GM23338 (cell line): ENCODE results near the gene GAPDHS. TPM values are rescaled to one million over a fixed set of nuclear protein-coding genes. Genes with fewer than 3 reads are reported as not detected.

ENCODE experiments used
- ATAC-seq: fragments of 200-7000 bp; cut with Tn5 transposase; 3 replicates; pipeline ENCODE4 v1.9.1; 2020
- DNase-seq: peaks from one replicate; pipeline ENCODE4 v3.0.0-alpha.2; 2015; ENCODE audit warnings: low spot score
- H2AFZ ChIP-seq: fragments of 200-600 bp; sonication (generic); 2 replicates; pipeline ENCODE4 v1.8.0; 2016; ENCODE audit warnings: antibody characterized with exemption, mild to moderate bottlenecking, moderate library complexity
- H3F3A ChIP-seq: fragments of 200-600 bp; sonication (generic); replicated peaks from 2 replicates; pipeline ENCODE4 v1.8.0; 2017; ENCODE audit warnings: antibody characterized with exemption, mixed run types, low read depth
- H3K27ac ChIP-seq: fragments of 200-600 bp; sonication (generic); 2 replicates; pipeline ENCODE4 v1.6.1; 2016; ENCODE audit warnings: low read depth
- H3K27me3 ChIP-seq: fragments of 200-600 bp; sonication (generic); 2 replicates; pipeline ENCODE4 v1.8.0; 2016; ENCODE audit warnings: mild to moderate bottlenecking, mixed run types, moderate library complexity; ENCODE audit not compliant: insufficient read depth
- H3K36me3 ChIP-seq: fragments of 200-600 bp; sonication (generic); 2 replicates; pipeline ENCODE4 v1.8.0; 2016; ENCODE audit warnings: mild to moderate bottlenecking; ENCODE audit not compliant: insufficient read depth
- H3K4me1 ChIP-seq: fragments of 200-600 bp; sonication (generic); 2 replicates; pipeline ENCODE4 v1.8.0; 2016; ENCODE audit warnings: mild to moderate bottlenecking, moderate library complexity; ENCODE audit not compliant: insufficient read depth
- H3K4me2 ChIP-seq: fragments of 200-600 bp; sonication (generic); 2 replicates; pipeline ENCODE4 v1.7.1; 2017; ENCODE audit warnings: mixed run types
- H3K4me3 ChIP-seq: fragments of 200-600 bp; sonication (generic); 2 replicates; pipeline ENCODE4 v1.6.1; 2016; ENCODE audit warnings: mixed run types
- H3K79me2 ChIP-seq: fragments of 200-600 bp; sonication (generic); replicated peaks from 2 replicates; pipeline ENCODE4 v1.8.0; 2017; ENCODE audit warnings: mild to moderate bottlenecking; ENCODE audit not compliant: insufficient read depth
- H3K9me2 ChIP-seq: fragments of 200-600 bp; sonication (generic); 2 replicates; pipeline ENCODE4 v1.8.0; 2017; ENCODE audit not compliant: insufficient read depth
- H4K20me1 ChIP-seq: fragments of 200-600 bp; sonication (generic); replicated peaks from 2 replicates; pipeline ENCODE4 v1.8.0; 2017; ENCODE audit warnings: mild to moderate bottlenecking; ENCODE audit not compliant: insufficient read depth
- H3K27ac Mint-ChIP-seq: 2 replicates; pipeline ENCODE4 v1.8.0; 2020; ENCODE audit warnings: inconsistent platforms, mild to moderate bottlenecking, moderate library complexity, mixed read lengths
- H3K27me3 Mint-ChIP-seq: 3 replicates; pipeline ENCODE4 v1.8.0; 2022; ENCODE audit warnings: low read depth, mild to moderate bottlenecking, moderate library complexity, mixed read lengths, inconsistent platforms; ENCODE audit not compliant: insufficient read depth, poor library complexity
- H3K36me3 Mint-ChIP-seq: 3 replicates; pipeline ENCODE4 v1.8.0; 2021; ENCODE audit warnings: low read depth, mild to moderate bottlenecking, inconsistent platforms, moderate library complexity, mixed read lengths
- H3K4me1 Mint-ChIP-seq: 3 replicates; pipeline ENCODE4 v1.8.0; 2020; ENCODE audit warnings: mild to moderate bottlenecking, inconsistent platforms, mixed read lengths
- H3K4me3 Mint-ChIP-seq: 3 replicates; pipeline ENCODE4 v1.8.0; 2021; ENCODE audit warnings: moderate library complexity, mild to moderate bottlenecking, inconsistent platforms, mixed read lengths
- H3K9me3 Mint-ChIP-seq: 3 replicates; pipeline ENCODE4 v1.8.0; 2020; ENCODE audit warnings: moderate library complexity, mild to moderate bottlenecking, inconsistent platforms, mixed read lengths
- CREB1 ChIP-seq: fragments of 250-450 bp; sonication (Bioruptor Pico); IDR thresholded peaks from 2 replicates; pipeline ENCODE4 v1.5.0; 2020; ENCODE audit warnings: low read depth, mild to moderate bottlenecking, moderate library complexity
- CTCF ChIP-seq, 2 experiments: fragments of 200-600 bp in 1 of 2; sonication (generic) in 1 of 2; conservative IDR thresholded peaks; 2 replicates each; pipeline versions ENCODE4 v1.5.1 to v1.6.1; 2016 to 2017; ENCODE audit warnings: antibody characterized with exemption in 2 of 2, low read depth in 2 of 2, mild to moderate bottlenecking in 2 of 2, moderate library complexity in 1 of 2
- EZH2 ChIP-seq: fragments of 200-600 bp; sonication (generic); IDR thresholded peaks from one replicate; pipeline ENCODE4 v1.8.0; 2017; ENCODE audit warnings: antibody characterized with exemption, mild to moderate bottlenecking, low read depth; ENCODE audit not compliant: unreplicated experiment
- EZH2phosphoT487 ChIP-seq: fragments of 200-600 bp; sonication (generic); IDR thresholded peaks from one replicate; pipeline ENCODE4 v1.8.1; 2018; ENCODE audit warnings: antibody characterized with exemption; ENCODE audit not compliant: unreplicated experiment
- JUNB ChIP-seq: IDR thresholded peaks from one replicate; pipeline ENCODE4 v1.6.1; 2016; ENCODE audit warnings: antibody characterized with exemption; ENCODE audit not compliant: unreplicated experiment
- NANOG ChIP-seq: IDR thresholded peaks from 2 replicates; pipeline ENCODE4 v1.6.1; 2016; ENCODE audit warnings: antibody characterized with exemption, borderline replicate concordance
- POLR2AphosphoS5 ChIP-seq: IDR thresholded peaks from 2 replicates; pipeline ENCODE4 v1.6.1; 2016; ENCODE audit warnings: antibody characterized with exemption, low read depth
- STAT1 ChIP-seq: IDR thresholded peaks from one replicate; pipeline ENCODE4 v1.6.1; 2016; ENCODE audit warnings: antibody characterized with exemption; ENCODE audit not compliant: unreplicated experiment
- polyA plus RNA-seq: library from polyadenylated mRNA; unstranded; fragments of >200 nt; fragmentation: Nextera tagmentation; extraction: Ambion mirVana; gene quantifications from 2 replicates; pipeline ENCODE4 v1.2.1, GENCODE V29; 2016
- total RNA-seq: library from RNA; depleted of rRNA; stranded (reverse); fragments of >200 nt; shearing (Covaris generic); gene quantifications from 2 replicates; pipeline ENCODE4 v1.2.3, GENCODE V29; 2014
- TF ChIP-seq, protein P1 (sequence below): IDR thresholded peaks from one replicate; pipeline ENCODE4 v1.6.1; 2018; ENCODE audit warnings: antibody characterized with exemption; ENCODE audit not compliant: unreplicated experiment
- TF ChIP-seq, protein P2 (sequence below): fragments of 250-450 bp; sonication (Bioruptor Pico); IDR thresholded peaks from 2 replicates; pipeline ENCODE4 v1.5.0; 2020; ENCODE audit warnings: mild to moderate bottlenecking, moderate library complexity

GAPDHS gene
- total and polyA plus RNA-seq, 2 experiments from 2014 or later, result not detected

DNA sequence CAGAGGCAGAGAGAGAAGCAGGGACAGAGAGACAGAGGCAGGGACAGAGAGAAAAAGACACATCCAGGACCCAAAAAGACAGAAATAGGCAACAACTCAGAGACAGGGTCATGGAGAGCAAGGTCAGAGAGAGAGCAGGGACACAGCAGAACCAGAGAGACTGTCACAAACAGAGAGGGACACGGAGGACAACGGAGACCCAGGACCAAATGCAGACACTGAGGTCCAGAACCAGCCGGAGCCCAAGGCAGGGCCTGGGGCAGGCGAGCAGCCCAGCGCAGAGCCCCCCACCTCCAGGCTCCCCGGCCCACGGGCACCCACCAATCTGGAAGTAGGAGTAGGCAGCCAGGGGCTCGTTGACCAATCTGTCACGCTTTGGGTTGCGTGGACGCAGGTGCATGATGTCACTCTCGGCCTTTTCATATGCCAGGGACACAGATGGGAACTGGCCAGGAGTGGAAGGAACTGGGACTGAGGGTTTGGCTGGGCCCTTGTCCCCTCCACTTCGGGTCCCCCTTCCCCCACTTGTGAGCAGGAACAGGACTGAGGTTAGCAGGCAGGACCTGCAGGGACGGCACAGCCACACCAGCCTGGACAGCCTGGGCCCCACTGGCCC, 20.2 kb downstream of the GAPDHS start (continued):
- TF ChIP-seq CTCF (conservative IDR thresholded peaks at IDR 0.05; ENCODE audit: low read depth in 2 of 2), result no peak
- TF ChIP-seq, protein P1, sequence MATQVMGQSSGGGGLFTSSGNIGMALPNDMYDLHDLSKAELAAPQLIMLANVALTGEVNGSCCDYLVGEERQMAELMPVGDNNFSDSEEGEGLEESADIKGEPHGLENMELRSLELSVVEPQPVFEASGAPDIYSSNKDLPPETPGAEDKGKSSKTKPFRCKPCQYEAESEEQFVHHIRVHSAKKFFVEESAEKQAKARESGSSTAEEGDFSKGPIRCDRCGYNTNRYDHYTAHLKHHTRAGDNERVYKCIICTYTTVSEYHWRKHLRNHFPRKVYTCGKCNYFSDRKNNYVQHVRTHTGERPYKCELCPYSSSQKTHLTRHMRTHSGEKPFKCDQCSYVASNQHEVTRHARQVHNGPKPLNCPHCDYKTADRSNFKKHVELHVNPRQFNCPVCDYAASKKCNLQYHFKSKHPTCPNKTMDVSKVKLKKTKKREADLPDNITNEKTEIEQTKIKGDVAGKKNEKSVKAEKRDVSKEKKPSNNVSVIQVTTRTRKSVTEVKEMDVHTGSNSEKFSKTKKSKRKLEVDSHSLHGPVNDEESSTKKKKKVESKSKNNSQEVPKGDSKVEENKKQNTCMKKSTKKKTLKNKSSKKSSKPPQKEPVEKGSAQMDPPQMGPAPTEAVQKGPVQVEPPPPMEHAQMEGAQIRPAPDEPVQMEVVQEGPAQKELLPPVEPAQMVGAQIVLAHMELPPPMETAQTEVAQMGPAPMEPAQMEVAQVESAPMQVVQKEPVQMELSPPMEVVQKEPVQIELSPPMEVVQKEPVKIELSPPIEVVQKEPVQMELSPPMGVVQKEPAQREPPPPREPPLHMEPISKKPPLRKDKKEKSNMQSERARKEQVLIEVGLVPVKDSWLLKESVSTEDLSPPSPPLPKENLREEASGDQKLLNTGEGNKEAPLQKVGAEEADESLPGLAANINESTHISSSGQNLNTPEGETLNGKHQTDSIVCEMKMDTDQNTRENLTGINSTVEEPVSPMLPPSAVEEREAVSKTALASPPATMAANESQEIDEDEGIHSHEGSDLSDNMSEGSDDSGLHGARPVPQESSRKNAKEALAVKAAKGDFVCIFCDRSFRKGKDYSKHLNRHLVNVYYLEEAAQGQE, result no peak

- peaks cover 9% of the 10 kb centered on the region for H4K20me1 ChIP-seq
- H3K27me3 ChIP-seq, result peaks cover 5% of the 10 kb centered on the region
- H3K4me3 Mint-ChIP-seq, result no peak overlapping the region
- TF ChIP-seq EZH2phosphoT487 (no peak), EZH2 (no peak), POLR2AphosphoS5 (no peak), CREB1 (CRISPR knock-in tag) (no peak), JUNB (no peak), STAT1 (no peak), NANOG (no peak)
- TF ChIP-seq, protein P2, sequence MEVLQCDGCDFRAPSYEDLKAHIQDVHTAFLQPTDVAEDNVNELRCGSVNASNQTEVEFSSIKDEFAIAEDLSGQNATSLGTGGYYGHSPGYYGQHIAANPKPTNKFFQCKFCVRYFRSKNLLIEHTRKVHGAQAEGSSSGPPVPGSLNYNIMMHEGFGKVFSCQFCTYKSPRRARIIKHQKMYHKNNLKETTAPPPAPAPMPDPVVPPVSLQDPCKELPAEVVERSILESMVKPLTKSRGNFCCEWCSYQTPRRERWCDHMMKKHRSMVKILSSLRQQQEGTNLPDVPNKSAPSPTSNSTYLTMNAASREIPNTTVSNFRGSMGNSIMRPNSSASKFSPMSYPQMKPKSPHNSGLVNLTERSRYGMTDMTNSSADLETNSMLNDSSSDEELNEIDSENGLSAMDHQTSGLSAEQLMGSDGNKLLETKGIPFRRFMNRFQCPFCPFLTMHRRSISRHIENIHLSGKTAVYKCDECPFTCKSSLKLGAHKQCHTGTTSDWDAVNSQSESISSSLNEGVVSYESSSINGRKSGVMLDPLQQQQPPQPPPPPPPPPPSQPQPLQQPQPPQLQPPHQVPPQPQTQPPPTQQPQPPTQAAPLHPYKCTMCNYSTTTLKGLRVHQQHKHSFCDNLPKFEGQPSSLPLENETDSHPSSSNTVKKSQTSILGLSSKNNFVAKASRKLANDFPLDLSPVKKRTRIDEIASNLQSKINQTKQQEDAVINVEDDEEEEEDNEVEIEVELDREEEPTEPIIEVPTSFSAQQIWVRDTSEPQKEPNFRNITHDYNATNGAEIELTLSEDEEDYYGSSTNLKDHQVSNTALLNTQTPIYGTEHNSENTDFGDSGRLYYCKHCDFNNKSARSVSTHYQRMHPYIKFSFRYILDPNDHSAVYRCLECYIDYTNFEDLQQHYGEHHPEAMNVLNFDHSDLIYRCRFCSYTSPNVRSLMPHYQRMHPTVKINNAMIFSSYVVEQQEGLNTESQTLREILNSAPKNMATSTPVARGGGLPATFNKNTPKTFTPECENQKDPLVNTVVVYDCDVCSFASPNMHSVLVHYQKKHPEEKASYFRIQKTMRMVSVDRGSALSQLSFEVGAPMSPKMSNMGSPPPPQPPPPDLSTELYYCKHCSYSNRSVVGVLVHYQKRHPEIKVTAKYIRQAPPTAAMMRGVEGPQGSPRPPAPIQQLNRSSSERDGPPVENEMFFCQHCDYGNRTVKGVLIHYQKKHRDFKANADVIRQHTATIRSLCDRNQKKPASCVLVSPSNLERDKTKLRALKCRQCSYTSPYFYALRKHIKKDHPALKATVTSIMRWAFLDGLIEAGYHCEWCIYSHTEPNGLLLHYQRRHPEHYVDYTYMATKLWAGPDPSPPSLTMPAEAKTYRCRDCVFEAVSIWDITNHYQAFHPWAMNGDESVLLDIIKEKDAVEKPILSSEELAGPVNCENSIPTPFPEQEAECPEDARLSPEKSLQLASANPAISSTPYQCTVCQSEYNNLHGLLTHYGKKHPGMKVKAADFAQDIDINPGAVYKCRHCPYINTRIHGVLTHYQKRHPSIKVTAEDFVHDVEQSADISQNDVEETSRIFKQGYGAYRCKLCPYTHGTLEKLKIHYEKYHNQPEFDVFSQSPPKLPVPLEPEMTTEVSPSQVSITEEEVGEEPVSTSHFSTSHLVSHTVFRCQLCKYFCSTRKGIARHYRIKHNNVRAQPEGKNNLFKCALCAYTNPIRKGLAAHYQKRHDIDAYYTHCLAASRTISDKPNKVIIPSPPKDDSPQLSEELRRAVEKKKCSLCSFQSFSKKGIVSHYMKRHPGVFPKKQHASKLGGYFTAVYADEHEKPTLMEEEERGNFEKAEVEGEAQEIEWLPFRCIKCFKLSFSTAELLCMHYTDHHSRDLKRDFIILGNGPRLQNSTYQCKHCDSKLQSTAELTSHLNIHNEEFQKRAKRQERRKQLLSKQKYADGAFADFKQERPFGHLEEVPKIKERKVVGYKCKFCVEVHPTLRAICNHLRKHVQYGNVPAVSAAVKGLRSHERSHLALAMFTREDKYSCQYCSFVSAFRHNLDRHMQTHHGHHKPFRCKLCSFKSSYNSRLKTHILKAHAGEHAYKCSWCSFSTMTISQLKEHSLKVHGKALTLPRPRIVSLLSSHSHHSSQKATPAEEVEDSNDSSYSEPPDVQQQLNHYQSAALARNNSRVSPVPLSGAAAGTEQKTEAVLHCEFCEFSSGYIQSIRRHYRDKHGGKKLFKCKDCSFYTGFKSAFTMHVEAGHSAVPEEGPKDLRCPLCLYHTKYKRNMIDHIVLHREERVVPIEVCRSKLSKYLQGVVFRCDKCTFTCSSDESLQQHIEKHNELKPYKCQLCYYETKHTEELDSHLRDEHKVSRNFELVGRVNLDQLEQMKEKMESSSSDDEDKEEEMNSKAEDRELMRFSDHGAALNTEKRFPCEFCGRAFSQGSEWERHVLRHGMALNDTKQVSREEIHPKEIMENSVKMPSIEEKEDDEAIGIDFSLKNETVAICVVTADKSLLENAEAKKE, result no peak
- no peak overlapping the region for H2AFZ ChIP-seq
- peaks cover 8% of the 10 kb centered on the region; the same call in 1 of the 2 replicates for H3K4me1 ChIP-seq
- no peaks in the 10 kb centered on the region; the same call in none of the 3 replicates for H3K9me3 Mint-ChIP-seq
- no peaks in the 10 kb centered on the region for H3K9me2 ChIP-seq
- no peak for DNase-seq
- peaks cover 11% of the 10 kb centered on the region for H3K36me3 Mint-ChIP-seq
- H3F3A ChIP-seq, result peaks cover 11% of the 10 kb centered on the region; the same call in 1 of the 2 replicates
- no peak overlapping the region for H3K4me3 ChIP-seq
- H3K4me1 Mint-ChIP-seq, result peaks cover 14% of the 10 kb centered on the region
- no peak overlapping the region for H3K4me2 ChIP-seq
- H3K27ac Mint-ChIP-seq, result no peak overlapping the region
- peaks cover 22% of the 10 kb centered on the region for H3K27me3 Mint-ChIP-seq
- no peaks in the 10 kb centered on the region for H3K36me3 ChIP-seq
- H3K27ac ChIP-seq, result no peak overlapping the region
- H3K79me2 ChIP-seq, result no peaks in the 10 kb centered on the region
- ATAC-seq, result no peak
Observed at GRCh38 chr19:35554076-35554475, 20.8 kb downstream of the GAPDHS start.
